ENCODE data around the gene MYOG. TPM values are rescaled to one million over a fixed set of nuclear protein-coding genes. Genes with fewer than 3 reads are reported as not detected.

MYOG gene
- total and polyA plus RNA-seq, 2 experiments from 2014 or later, result not detected

Other genes with a start within 250 kb of the MYOG start
- gene RABIF, start 196.9 kb downstream of the MYOG start, total RNA-seq (2014; rRNA removed; shearing (Covaris generic)), result 4.0 and 4.9 TPM in 2 replicates
- 6.9 and 7.6 TPM in 2 replicates for gene RABIF, start 196.9 kb downstream of the MYOG start, polyA plus RNA-seq (2016; fragmentation: Nextera tagmentation; extraction: Ambion mirVana)
- gene KLHL12, start 158.8 kb downstream of the MYOG start, total RNA-seq (2014; rRNA removed; shearing (Covaris generic)), result 27.5 and 27.6 TPM in 2 replicates
- gene KLHL12, start 158.8 kb downstream of the MYOG start, polyA plus RNA-seq (2016; fragmentation: Nextera tagmentation; extraction: Ambion mirVana), result 14.6 and 15.5 TPM in 2 replicates
- gene ADIPOR1, start 127.7 kb downstream of the MYOG start, total RNA-seq (2014; rRNA removed; shearing (Covaris generic)), result 59.1 and 61.2 TPM in 2 replicates
- 45.3 and 47.2 TPM in 2 replicates for gene ADIPOR1, start 127.7 kb downstream of the MYOG start, polyA plus RNA-seq (2016; fragmentation: Nextera tagmentation; extraction: Ambion mirVana)
- gene CYB5R1, start 118.8 kb downstream of the MYOG start, total RNA-seq (2014; rRNA removed; shearing (Covaris generic)), result 9.2 and 12.6 TPM in 2 replicates
- gene CYB5R1, start 118.8 kb downstream of the MYOG start, polyA plus RNA-seq (2016; fragmentation: Nextera tagmentation; extraction: Ambion mirVana), result 9.0 and 10.5 TPM in 2 replicates
- 107 and 128 TPM in 2 replicates for gene TMEM183A, start 78.6 kb downstream of the MYOG start, total RNA-seq (2014; rRNA removed; shearing (Covaris generic))
- gene TMEM183A, start 78.6 kb downstream of the MYOG start, polyA plus RNA-seq (2016; fragmentation: Nextera tagmentation; extraction: Ambion mirVana), result 54.7 and 55.1 TPM in 2 replicates
- 7.6 and 8.0 TPM in 2 replicates for gene PPFIA4, start 59.5 kb downstream of the MYOG start, total RNA-seq (2014; rRNA removed; shearing (Covaris generic))
- 1.3 and 2.2 TPM in 2 replicates for gene PPFIA4, start 59.5 kb downstream of the MYOG start, polyA plus RNA-seq (2016; fragmentation: Nextera tagmentation; extraction: Ambion mirVana)
- gene ADORA1, start 41.7 kb upstream of the MYOG start, total RNA-seq (2014; rRNA removed; shearing (Covaris generic)), result 1.8 and 3.8 TPM in 2 replicates
- gene ADORA1, start 41.7 kb upstream of the MYOG start, polyA plus RNA-seq (2016; fragmentation: Nextera tagmentation; extraction: Ambion mirVana), result 0.63 and 1.5 TPM in 2 replicates
- not detected in 2 replicates for gene MYBPH, start 89.8 kb upstream of the MYOG start, total RNA-seq (2014; rRNA removed; shearing (Covaris generic))
- not detected in 2 replicates for gene MYBPH, start 89.8 kb upstream of the MYOG start, polyA plus RNA-seq (2016; fragmentation: Nextera tagmentation; extraction: Ambion mirVana)
- 0.76 TPM in 1 of 2 replicates, not detected in the other for gene CHI3L1, start 100.7 kb upstream of the MYOG start, total RNA-seq (2014; rRNA removed; shearing (Covaris generic))
- gene CHI3L1, start 100.7 kb upstream of the MYOG start, polyA plus RNA-seq (2016; fragmentation: Nextera tagmentation; extraction: Ambion mirVana), result not detected in 2 replicates
- gene CHIT1, start 143.7 kb upstream of the MYOG start, total RNA-seq (2014; rRNA removed; shearing (Covaris generic)), result 0.07 TPM in 1 of 2 replicates, not detected in the other
- gene CHIT1, start 143.7 kb upstream of the MYOG start, polyA plus RNA-seq (2016; fragmentation: Nextera tagmentation; extraction: Ambion mirVana), result 0.47 and 0.85 TPM in 2 replicates
- 7.8 and 9.1 TPM in 2 replicates for gene BTG2, start 219.5 kb upstream of the MYOG start, total RNA-seq (2014; rRNA removed; shearing (Covaris generic))
- gene BTG2, start 219.5 kb upstream of the MYOG start, polyA plus RNA-seq (2016; fragmentation: Nextera tagmentation; extraction: Ambion mirVana), result 5.7 and 6.3 TPM in 2 replicates